ENCODE measurements around the gene PRR29.

Gene PRR29

GRCh38 chr17:63997341-63998048 lies 656 bp upstream of the PRR29 start:
- Mint-ChIP-seq H3K36me3 (peaks cover 4 to 9% of the 10 kb centered on the region in 2 donors), H3K27ac (no peak overlapping the region), H3K27me3 (peaks cover 9 to 12% of the 10 kb centered on the region in 2 donors), H3K4me3 (peak overlapping the region; percentile 94 to 98), H3K4me1 (peaks cover 26 to 48% of the 10 kb centered on the region in 2 donors), H3K9me3 (no peaks in the 10 kb centered on the region)
- no peak for ATAC-seq (replicated peaks)
- no peak for DNase-seq

- ATAC-seq (replicated peaks), result peak; percentile 45 to 48
- Mint-ChIP-seq H3K4me1 (peaks cover 18 to 36% of the 10 kb centered on the region in 2 donors), H3K36me3 (peaks cover 12 to 20% of the 10 kb centered on the region in 2 donors), H3K4me3 (peak overlapping the region; percentile 87 to 98), H3K9me3 (no peaks in the 10 kb centered on the region), H3K27ac (peak overlapping the region; percentile 62), H3K27me3 (peaks cover 9 to 12% of the 10 kb centered on the region in 2 donors)
- no peak for DNase-seq
These were observed 849 bp downstream of the PRR29 start for GRCh38 chr17:63998721-63999679.

GRCh38 chr17:63999680-64000531 lies 1.8 kb downstream of the PRR29 start:
- DNase-seq (no peak), ATAC-seq (replicated peaks) (no peak)
- Mint-ChIP-seq H3K4me1 (peaks cover 18 to 36% of the 10 kb centered on the region in 2 donors), H3K36me3 (peaks cover 18 to 28% of the 10 kb centered on the region in 2 donors), H3K4me3 (peak overlapping the region; percentile 41 to 51), H3K9me3 (no peaks in the 10 kb centered on the region), H3K27me3 (peaks cover 9 to 12% of the 10 kb centered on the region in 2 donors), H3K27ac (peak overlapping the region; percentile 14)

- peaks cover 21 to 44% of the 10 kb centered on the region in 2 donors for H3K4me1 Mint-ChIP-seq
- H3K27ac Mint-ChIP-seq, result no peak overlapping the region
- H3K9me3 Mint-ChIP-seq, result no peaks in the 10 kb centered on the region
- H3K27me3 Mint-ChIP-seq, result peaks cover 9 to 12% of the 10 kb centered on the region in 2 donors
- DNase-seq (no peak), ATAC-seq (replicated peaks) (no peak)
- H3K4me3 Mint-ChIP-seq, result no peak overlapping the region
- H3K36me3 Mint-ChIP-seq, result peaks cover 28 to 36% of the 10 kb centered on the region in 2 donors
These were observed 3.0 kb downstream of the PRR29 start for GRCh38 chr17:64001091-64001579.

- no peak overlapping the region for H3K27ac Mint-ChIP-seq
- H3K4me1 Mint-ChIP-seq, result peaks cover 25 to 50% of the 10 kb centered on the region in 2 donors
- H3K27me3 Mint-ChIP-seq, result peaks cover 9 to 12% of the 10 kb centered on the region in 2 donors
- H3K36me3 Mint-ChIP-seq, result peaks cover 28 to 36% of the 10 kb centered on the region in 2 donors
- no peak for DNase-seq
- H3K9me3 Mint-ChIP-seq, result no peaks in the 10 kb centered on the region
- ATAC-seq (replicated peaks), result no peak
- H3K4me3 Mint-ChIP-seq, result no peak overlapping the region
These were observed 3.8 kb downstream of the PRR29 start for GRCh38 chr17:64001763-64002529.

- H3K9me3 Mint-ChIP-seq, result no peaks in the 10 kb centered on the region
- peaks cover 30 to 38% of the 10 kb centered on the region in 2 donors for H3K36me3 Mint-ChIP-seq
- DNase-seq (no peak), ATAC-seq (replicated peaks) (no peak)
- H3K4me1 Mint-ChIP-seq, result peaks cover 28 to 55% of the 10 kb centered on the region in 2 donors
- peaks cover 9 to 10% of the 10 kb centered on the region in 2 donors for H3K27me3 Mint-ChIP-seq
- H3K27ac Mint-ChIP-seq, result no peak overlapping the region
- H3K4me3 Mint-ChIP-seq, result no peak overlapping the region
These were observed 4.7 kb downstream of the PRR29 start for GRCh38 chr17:64002658-64003525.

GRCh38 chr17:64003526-64004121 lies 5.5 kb downstream of the PRR29 start:
- H3K4me3 Mint-ChIP-seq, result no peak overlapping the region
- H3K4me1 Mint-ChIP-seq, result peaks cover 30 to 55% of the 10 kb centered on the region in 2 donors
- peaks cover 7 to 9% of the 10 kb centered on the region in 2 donors for H3K27me3 Mint-ChIP-seq
- peaks cover 31 to 40% of the 10 kb centered on the region in 2 donors for H3K36me3 Mint-ChIP-seq
- H3K9me3 Mint-ChIP-seq, result no peaks in the 10 kb centered on the region
- DNase-seq (no peak), ATAC-seq (replicated peaks) (no peak)
- H3K27ac Mint-ChIP-seq, result no peak overlapping the region

GRCh38 chr17:64004218-64004770 lies 6.1 kb downstream of the PRR29 start:
- Mint-ChIP-seq H3K4me3 (no peak overlapping the region), H3K27ac (no peak overlapping the region), H3K9me3 (no peaks in the 10 kb centered on the region), H3K36me3 (peaks cover 31 to 42% of the 10 kb centered on the region in 2 donors), H3K4me1 (peaks cover 29 to 55% of the 10 kb centered on the region in 2 donors), H3K27me3 (peaks cover 2 to 5% of the 10 kb centered on the region in 2 donors)
- DNase-seq (no peak), ATAC-seq (replicated peaks) (no peak)

GRCh38 chr17:64004903-64005733 lies 7.0 kb downstream of the PRR29 start:
- Mint-ChIP-seq H3K27me3 (no peaks in the 10 kb centered on the region), H3K36me3 (peaks cover 34 to 47% of the 10 kb centered on the region in 2 donors), H3K9me3 (no peaks in the 10 kb centered on the region), H3K4me3 (no peak overlapping the region), H3K4me1 (peaks cover 30 to 55% of the 10 kb centered on the region in 2 donors), H3K27ac (peak overlapping the region; percentile 42)
- ATAC-seq (replicated peaks) (no peak), DNase-seq (no peak)

- Mint-ChIP-seq H3K9me3 (no peaks in the 10 kb centered on the region), H3K36me3 (peaks cover 34 to 47% of the 10 kb centered on the region in 2 donors)
- no peak for ATAC-seq (replicated peaks)
These were observed 7.6 kb downstream of the PRR29 start for GRCh38 chr17:64005734-64006167.

More at GRCh38 chr17:64005734-64006167, 7.6 kb downstream of the PRR29 start:
- Mint-ChIP-seq H3K27me3 (no peaks in the 10 kb centered on the region), H3K27ac (peak overlapping the region; percentile 5), H3K4me3 (no peak overlapping the region), H3K4me1 (peaks cover 31 to 56% of the 10 kb centered on the region in 2 donors)
- DNase-seq, result no peak

Measured in stimulated activated naive B cell treated with anti-CD40 and anti-IgM and Interleukin-4, amounts not matched to agents 10 μg/mL and 1 μg/mL and 100 μg/mL, for 72 hours (primary cell).